K562 (cell line): Measurements from ENCODE around the gene PSORS1C1. TPM values are rescaled to one million over a fixed set of nuclear protein-coding genes. Genes with fewer than 3 reads are reported as not detected.

Source experiments
- CHD2 ChIP-seq: IDR thresholded peaks from 2 replicates; pipeline ENCODE4 v1.6.1; 2011; ENCODE audit warnings: low read depth, low read length
- CREB1 ChIP-seq, 2 experiments: sonication (generic) in 1 of 2; formaldehyde crosslinking in 1 of 2; IDR thresholded peaks; 2 replicates each; pipeline versions ENCODE4 v1.6.1 to v1.8.0; 2012 to 2022; ENCODE audit warnings: inconsistent platforms in 1 of 2, mild to moderate bottlenecking in 1 of 2, missing genetic modification reagents in 1 of 2, moderate library complexity in 1 of 2
- E2F3 ChIP-seq: fragments of 250-450 bp; sonication (Bioruptor Pico); IDR thresholded peaks from 2 replicates; pipeline ENCODE4 v1.4.0; 2020; ENCODE audit warnings: mild to moderate bottlenecking
- ESRRA ChIP-seq: fragments of 450-650 bp; IDR thresholded peaks from 2 replicates; pipeline ENCODE4 v1.6.1; 2014; ENCODE audit warnings: low read depth, mild to moderate bottlenecking, moderate library complexity, borderline replicate concordance
- HMGN3 ChIP-seq: IDR thresholded peaks from 2 replicates; pipeline ENCODE4 v1.6.1; 2011; ENCODE audit warnings: borderline replicate concordance, low read depth, mild to moderate bottlenecking, mixed read lengths, low read length; ENCODE audit not compliant: insufficient read length; ENCODE audit errors: extremely low read depth
- LARP7 ChIP-seq: fragments of 450-650 bp; IDR thresholded peaks from 2 replicates; pipeline ENCODE4 v1.6.1; 2016
- MYC ChIP-seq, 2 experiments: fragments of 250-450 bp in 1 of 2; sonication (Bioruptor Pico) in 1 of 2; IDR thresholded peaks; 2 replicates each; pipeline versions ENCODE4 v1.5.1 to v1.6.1; 2012 to 2021; ENCODE audit warnings: low read depth in 2 of 2, borderline replicate concordance in 1 of 2, improper control_type of control experiment in 1 of 2, low read length in 1 of 2, mild to moderate bottlenecking in 1 of 2, moderate library complexity in 1 of 2
- NEUROD1 ChIP-seq: fragments of 150-350 bp; IDR thresholded peaks from 2 replicates; pipeline ENCODE4 v1.6.1; 2014; ENCODE audit warnings: borderline replicate concordance, low read length, low read depth; ENCODE audit not compliant: partially characterized antibody
- PHF8 ChIP-seq: fragments of 200-600 bp; sonication (generic); IDR thresholded peaks from 2 replicates; pipeline ENCODE4 v1.6.1; 2012; ENCODE audit warnings: mixed run types, mild to moderate bottlenecking, inconsistent platforms, low read length, moderate library complexity, borderline replicate concordance
- POLR2B ChIP-seq: fragments of 450-650 bp; IDR thresholded peaks from 2 replicates; pipeline ENCODE4 v1.6.1; 2018; ENCODE audit warnings: low read depth; ENCODE audit not compliant: partially characterized antibody
- RB1 ChIP-seq: fragments of 450-650 bp; IDR thresholded peaks from 2 replicates; pipeline ENCODE4 v1.6.1; 2017; ENCODE audit warnings: low read depth, mild to moderate bottlenecking
- RBM25 ChIP-seq: fragments of 200-400 bp; formaldehyde crosslinking; IDR thresholded peaks from 2 replicates; pipeline ENCODE4 v1.6.1; 2018; ENCODE audit warnings: low read length, low read depth, moderate library complexity; ENCODE audit not compliant: severe bottlenecking
- SMC3 ChIP-seq: conservative IDR thresholded peaks from 2 replicates; pipeline ENCODE4 v1.6.1; 2011; ENCODE audit warnings: low read depth, low read length, improper control_type of control experiment; ENCODE audit not compliant: insufficient read depth
- SP1 ChIP-seq: sonication (generic); formaldehyde crosslinking; IDR thresholded peaks from 2 replicates; pipeline ENCODE4 v1.8.1; 2022; ENCODE audit warnings: mild to moderate bottlenecking, missing genetic modification reagents
- SUPT5H ChIP-seq: fragments of 450-650 bp; IDR thresholded peaks from 2 replicates; pipeline ENCODE4 v1.6.1; 2016
- TEAD2 ChIP-seq: fragments of 450-650 bp; IDR thresholded peaks from 2 replicates; pipeline ENCODE4 v1.6.1; 2016; ENCODE audit warnings: missing genetic modification characterization, control low read depth, missing compliant biosample characterization
- TSC22D4 ChIP-seq: fragments of 450-650 bp; IDR thresholded peaks from 2 replicates; pipeline ENCODE4 v1.6.1; 2016; ENCODE audit warnings: missing genetic modification characterization, missing biosample characterization, control low read depth
- ZNF695 ChIP-seq: fragments of 450-650 bp; formaldehyde crosslinking; IDR thresholded peaks from 2 replicates; pipeline ENCODE4 v1.4.0; 2020; ENCODE audit warnings: mild to moderate bottlenecking, moderate library complexity
- polyA plus RNA-seq, 8 experiments: library from polyadenylated mRNA; depleted of rRNA in 4 of 8; stranded (reverse) in 5 of 8; unstranded in 3 of 8; fragments of >200 nt; fragmentation: Nextera tagmentation in 2 of 8; fragmentation: Illumina TruSeq in 1 of 8; extraction: Ambion mirVana in 2 of 8; extraction: Trizol in 1 of 8; gene quantifications; 2 replicates each; pipeline versions ENCODE4 v1.2.1 to v1.2.3, GENCODE V29; 2011 to 2014; ENCODE audit warnings: inconsistent platforms in 1 of 8, missing spikeins in 1 of 8
- total RNA-seq, 7 experiments: library from RNA; depleted of rRNA in 6 of 7; stranded (reverse); fragments of >200 nt in 6 of 7; fragmentation: Illumina TruSeq in 2 of 7; extraction: Trizol in 2 of 7; gene quantifications; 2 replicates each; pipeline versions ENCODE4 v1.2.1 to v1.2.3, GENCODE V29; 2011 to 2021; ENCODE audit warnings: low replicate concordance in 1 of 7
- TF ChIP-seq, protein P1 (sequence below): fragments of 200-800 bp; sonication (Bioruptor generic); IDR thresholded peaks from 2 replicates; pipeline ENCODE4 v1.6.1; 2017; ENCODE audit warnings: missing genetic modification characterization, missing compliant biosample characterization
- TF ChIP-seq, protein P2 (sequence below): fragments of 450-650 bp; IDR thresholded peaks from 2 replicates; pipeline ENCODE4 v1.6.1; 2016; ENCODE audit warnings: borderline replicate concordance
- TF ChIP-seq, protein P3 (sequence below): sonication (generic); formaldehyde crosslinking; IDR thresholded peaks from 2 replicates; pipeline ENCODE4 v1.9.0; 2022; ENCODE audit warnings: mild to moderate bottlenecking, missing genetic modification reagents
- TF ChIP-seq, protein P4 (sequence below): IDR thresholded peaks from 2 replicates; pipeline ENCODE4 v1.6.1; 2012; ENCODE audit warnings: low read depth, low read length, improper control_type of control experiment, borderline replicate concordance

PSORS1C1 gene
- total and polyA plus RNA-seq, 9 of the 15 experiments (the other 6 are each of a cell fraction or from before 2014, with no cell fraction given): 0.11 TPM; not detected in 8

DNA sequence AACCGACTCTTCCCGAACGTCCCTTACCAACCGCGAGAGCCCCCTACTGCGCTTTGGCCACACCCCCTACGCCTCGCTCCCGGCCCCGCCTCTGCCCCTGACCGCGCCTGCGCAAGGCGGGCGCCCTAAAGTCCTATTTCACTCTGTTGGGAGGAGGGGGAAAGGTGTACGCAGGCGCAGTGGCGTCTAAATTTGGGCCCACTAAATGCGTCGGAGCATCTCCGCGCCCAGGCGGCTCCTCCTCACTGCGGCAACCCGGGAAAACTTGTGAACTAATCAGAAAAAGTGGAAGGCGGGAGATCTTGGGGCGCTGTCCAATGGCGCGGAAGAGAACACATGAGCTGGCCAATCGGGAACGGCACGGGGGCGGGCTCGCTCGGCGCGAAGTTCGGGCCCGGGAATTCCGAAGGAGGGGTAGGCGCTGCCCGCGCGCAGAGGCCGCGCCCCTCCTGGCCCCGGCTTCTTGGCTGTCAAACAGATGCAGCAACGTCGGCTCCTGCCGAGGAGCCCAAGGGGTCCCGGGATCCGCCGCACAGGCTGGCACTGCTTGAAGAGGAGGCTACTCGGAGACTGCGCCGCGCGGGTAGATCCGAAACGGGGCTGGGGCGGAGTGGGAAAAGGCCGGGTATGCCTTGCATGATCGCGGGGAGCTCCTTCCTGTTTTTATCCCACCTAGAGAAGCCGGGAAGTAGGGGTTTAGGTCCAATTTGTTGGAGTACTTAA, 43.7 kb downstream of the PSORS1C1 start, which contains the start of gene TCF19 (continued):
- TF ChIP-seq MYC (IDR thresholded peaks at IDR 0.05; ENCODE audit: low read depth, low read length) (0 out of 2 replicates have a peak, but pooled peaks have one; percentile 57), MYC (CRISPR knock-in tag; IDR thresholded peaks at IDR 0.05; ENCODE audit: borderline replicate concordance, low read depth) (peak; percentile 79), RB1 (peak; percentile 98), RBM25 (peak; percentile 99), ZNF695 (no peak), LARP7 (0 out of 2 replicates have a peak, but pooled peaks have one; percentile 12), POLR2B (peak; percentile 70), SP1 (peak; percentile 78), ESRRA (peak; percentile 22; the same call in 1 of the 2 replicates), HMGN3 (peak; percentile 63), TSC22D4 (tag) (no peak), E2F3 (CRISPR knock-in tag) (peak; percentile 93), CHD2 (peak; percentile 91), PHF8 (peak; percentile 74; the same call in 1 of the 2 replicates), NEUROD1 (peak; percentile 98), SUPT5H (peak; percentile 7), TEAD2 (tag) (peak; percentile 70; the same call in 1 of the 2 replicates), CREB1 (IDR thresholded peaks at IDR 0.05) (peak; percentile 49), CREB1 (CRISPR knock-in tag; IDR thresholded peaks at IDR 0.05) (peak; percentile 76), SMC3 (no peak)
- TF ChIP-seq, protein P1, sequence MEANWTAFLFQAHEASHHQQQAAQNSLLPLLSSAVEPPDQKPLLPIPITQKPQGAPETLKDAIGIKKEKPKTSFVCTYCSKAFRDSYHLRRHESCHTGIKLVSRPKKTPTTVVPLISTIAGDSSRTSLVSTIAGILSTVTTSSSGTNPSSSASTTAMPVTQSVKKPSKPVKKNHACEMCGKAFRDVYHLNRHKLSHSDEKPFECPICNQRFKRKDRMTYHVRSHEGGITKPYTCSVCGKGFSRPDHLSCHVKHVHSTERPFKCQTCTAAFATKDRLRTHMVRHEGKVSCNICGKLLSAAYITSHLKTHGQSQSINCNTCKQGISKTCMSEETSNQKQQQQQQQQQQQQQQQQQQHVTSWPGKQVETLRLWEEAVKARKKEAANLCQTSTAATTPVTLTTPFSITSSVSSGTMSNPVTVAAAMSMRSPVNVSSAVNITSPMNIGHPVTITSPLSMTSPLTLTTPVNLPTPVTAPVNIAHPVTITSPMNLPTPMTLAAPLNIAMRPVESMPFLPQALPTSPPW: peak; percentile 96
- TF ChIP-seq, protein P2, sequence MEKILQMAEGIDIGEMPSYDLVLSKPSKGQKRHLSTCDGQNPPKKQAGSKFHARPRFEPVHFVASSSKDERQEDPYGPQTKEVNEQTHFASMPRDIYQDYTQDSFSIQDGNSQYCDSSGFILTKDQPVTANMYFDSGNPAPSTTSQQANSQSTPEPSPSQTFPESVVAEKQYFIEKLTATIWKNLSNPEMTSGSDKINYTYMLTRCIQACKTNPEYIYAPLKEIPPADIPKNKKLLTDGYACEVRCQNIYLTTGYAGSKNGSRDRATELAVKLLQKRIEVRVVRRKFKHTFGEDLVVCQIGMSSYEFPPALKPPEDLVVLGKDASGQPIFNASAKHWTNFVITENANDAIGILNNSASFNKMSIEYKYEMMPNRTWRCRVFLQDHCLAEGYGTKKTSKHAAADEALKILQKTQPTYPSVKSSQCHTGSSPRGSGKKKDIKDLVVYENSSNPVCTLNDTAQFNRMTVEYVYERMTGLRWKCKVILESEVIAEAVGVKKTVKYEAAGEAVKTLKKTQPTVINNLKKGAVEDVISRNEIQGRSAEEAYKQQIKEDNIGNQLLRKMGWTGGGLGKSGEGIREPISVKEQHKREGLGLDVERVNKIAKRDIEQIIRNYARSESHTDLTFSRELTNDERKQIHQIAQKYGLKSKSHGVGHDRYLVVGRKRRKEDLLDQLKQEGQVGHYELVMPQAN: peak; percentile 95
- TF ChIP-seq, protein P3, sequence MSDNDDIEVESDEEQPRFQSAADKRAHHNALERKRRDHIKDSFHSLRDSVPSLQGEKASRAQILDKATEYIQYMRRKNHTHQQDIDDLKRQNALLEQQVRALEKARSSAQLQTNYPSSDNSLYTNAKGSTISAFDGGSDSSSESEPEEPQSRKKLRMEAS: peak; percentile 63; the same call in 1 of the 2 replicates
- TF ChIP-seq, protein P4, sequence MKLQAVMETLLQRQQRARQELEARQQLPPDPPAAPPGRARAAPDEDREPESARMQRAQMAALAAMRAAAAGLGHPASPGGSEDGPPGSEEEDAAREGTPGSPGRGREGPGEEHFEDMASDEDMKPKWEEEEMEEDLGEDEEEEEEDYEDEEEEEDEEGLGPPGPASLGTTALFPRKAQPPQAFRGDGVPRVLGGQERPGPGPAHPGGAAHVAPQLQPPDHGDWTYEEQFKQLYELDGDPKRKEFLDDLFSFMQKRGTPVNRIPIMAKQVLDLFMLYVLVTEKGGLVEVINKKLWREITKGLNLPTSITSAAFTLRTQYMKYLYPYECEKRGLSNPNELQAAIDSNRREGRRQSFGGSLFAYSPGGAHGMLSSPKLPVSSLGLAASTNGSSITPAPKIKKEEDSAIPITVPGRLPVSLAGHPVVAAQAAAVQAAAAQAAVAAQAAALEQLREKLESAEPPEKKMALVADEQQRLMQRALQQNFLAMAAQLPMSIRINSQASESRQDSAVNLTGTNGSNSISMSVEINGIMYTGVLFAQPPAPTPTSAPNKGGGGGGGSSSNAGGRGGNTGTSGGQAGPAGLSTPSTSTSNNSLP: peak; percentile 79; the same call in 1 of the 2 replicates
